ENCODE measurements around the gene ZCCHC24. TPM values are rescaled to one million over a fixed set of nuclear protein-coding genes. Genes with fewer than 3 reads are reported as not detected.

Gene ZCCHC24
- total RNA-seq, 1 experiment from 2014 or later: 3.3 TPM

GRCh38 chr10:79351332-79351731 lies 94.1 kb downstream of the ZCCHC24 start:
- no peak for DNase-seq (ENCODE audit: low read depth, low spot score)
- in situ Hi-C loops (cut with HindIII; ENCODE audit: low pct_unique_long_range_greater_than_20kb, low sequenced_read_pairs): loop anchor here (25.0 kb wide), 1 partner anchor 136 kb away; no protein-coding TSS in a partner anchor

GRCh38 chr10:79350407-79351154 lies 94.8 kb downstream of the ZCCHC24 start:
- no peak for DNase-seq (ENCODE audit: low read depth, low spot score)
- in situ Hi-C loops (cut with HindIII; ENCODE audit: low pct_unique_long_range_greater_than_20kb, low sequenced_read_pairs): loop anchor here (25.0 kb wide), 1 partner anchor 137 kb away; no protein-coding TSS in a partner anchor

GRCh38 chr10:79349766-79350406 lies 95.5 kb downstream of the ZCCHC24 start:
- no peak for DNase-seq (ENCODE audit: low read depth, low spot score)
- in situ Hi-C loops (cut with HindIII; ENCODE audit: low pct_unique_long_range_greater_than_20kb, low sequenced_read_pairs): loop anchor here (25.0 kb wide), 1 partner anchor 137 kb away; no protein-coding TSS in a partner anchor

- in situ Hi-C loops (cut with HindIII; ENCODE audit: low pct_unique_long_range_greater_than_20kb, low sequenced_read_pairs): no loop called here
- no peak for DNase-seq (ENCODE audit: low read depth, low spot score)
Observed at GRCh38 chr10:79349072-79349491, 96.3 kb downstream of the ZCCHC24 start.

GRCh38 chr10:79348640-79348988 lies 96.8 kb downstream of the ZCCHC24 start:
- DNase-seq (ENCODE audit: low read depth, low spot score): no peak
- in situ Hi-C loops (cut with HindIII; ENCODE audit: low pct_unique_long_range_greater_than_20kb, low sequenced_read_pairs): no loop called here

- in situ Hi-C loops (cut with HindIII; ENCODE audit: low pct_unique_long_range_greater_than_20kb, low sequenced_read_pairs): no loop called here
- DNase-seq (ENCODE audit: low read depth, low spot score): peak; percentile 34
Observed at GRCh38 chr10:79347894-79348639, 97.4 kb downstream of the ZCCHC24 start.

- DNase-seq (ENCODE audit: low read depth, low spot score): peak; percentile 84
- in situ Hi-C loops (cut with HindIII; ENCODE audit: low pct_unique_long_range_greater_than_20kb, low sequenced_read_pairs): no loop called here
Observed at GRCh38 chr10:79347226-79347893, 98.1 kb downstream of the ZCCHC24 start, which contains the start of gene PPIF. TSS of gene PPIF (plus strand) at chr10:79347469. CDS start at chr10:79347549, 80 bp downstream.

GRCh38 chr10:79346388-79347225 lies 98.8 kb downstream of the ZCCHC24 start:
- in situ Hi-C loops (cut with HindIII; ENCODE audit: low pct_unique_long_range_greater_than_20kb, low sequenced_read_pairs): no loop called here
- DNase-seq (ENCODE audit: low read depth, low spot score): no peak

- no peak for DNase-seq (ENCODE audit: low read depth, low spot score)
- in situ Hi-C loops (cut with HindIII; ENCODE audit: low pct_unique_long_range_greater_than_20kb, low sequenced_read_pairs): no loop called here
Observed at GRCh38 chr10:79346012-79346340, 99.4 kb downstream of the ZCCHC24 start.

GRCh38 chr10:79345241-79346011 lies 100.0 kb downstream of the ZCCHC24 start:
- in situ Hi-C loops (cut with HindIII; ENCODE audit: low pct_unique_long_range_greater_than_20kb, low sequenced_read_pairs): no loop called here
- DNase-seq (ENCODE audit: low read depth, low spot score): no peak

GRCh38 chr10:79344502-79345195 lies 100.8 kb downstream of the ZCCHC24 start:
- in situ Hi-C loops (cut with HindIII; ENCODE audit: low pct_unique_long_range_greater_than_20kb, low sequenced_read_pairs): no loop called here
- no peak for DNase-seq (ENCODE audit: low read depth, low spot score)

GRCh38 chr10:79342811-79343561 lies 102.4 kb downstream of the ZCCHC24 start:
- in situ Hi-C loops (cut with HindIII; ENCODE audit: low pct_unique_long_range_greater_than_20kb, low sequenced_read_pairs): no loop called here
- no peak for DNase-seq (ENCODE audit: low read depth, low spot score)

GRCh38 chr10:79342295-79342761 lies 103.1 kb downstream of the ZCCHC24 start:
- DNase-seq (ENCODE audit: low read depth, low spot score): no peak
- in situ Hi-C loops (cut with HindIII; ENCODE audit: low pct_unique_long_range_greater_than_20kb, low sequenced_read_pairs): no loop called here

- in situ Hi-C loops (cut with HindIII; ENCODE audit: low pct_unique_long_range_greater_than_20kb, low sequenced_read_pairs): no loop called here
- no peak for DNase-seq (ENCODE audit: low read depth, low spot score)
Observed at GRCh38 chr10:79340646-79341244, 104.7 kb downstream of the ZCCHC24 start.

GRCh38 chr10:79339266-79339665 lies 106.2 kb downstream of the ZCCHC24 start:
- in situ Hi-C loops (cut with HindIII; ENCODE audit: low pct_unique_long_range_greater_than_20kb, low sequenced_read_pairs): no loop called here

More at GRCh38 chr10:79339266-79339665, 106.2 kb downstream of the ZCCHC24 start:
- DNase-seq (ENCODE audit: low read depth, low spot score): no peak
